ENCODE results near the gene NPLOC4.

DNA sequence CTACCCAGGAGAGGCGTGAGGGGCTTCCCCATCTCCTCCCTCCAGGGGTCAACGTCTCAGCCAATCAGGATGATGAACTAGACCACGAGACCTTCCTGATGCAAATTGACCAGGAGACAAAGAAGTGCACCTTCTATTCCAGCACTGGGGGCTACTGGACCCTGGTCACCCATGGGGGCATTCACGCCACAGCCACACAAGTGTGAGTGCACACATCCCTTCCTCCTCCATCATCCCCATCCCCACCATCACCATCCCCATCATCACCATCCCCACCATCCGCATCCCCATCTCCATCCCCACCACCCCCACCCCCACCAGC lies 101.9 kb downstream of the NPLOC4 start:
- TF ChIP-seq, protein P1, sequence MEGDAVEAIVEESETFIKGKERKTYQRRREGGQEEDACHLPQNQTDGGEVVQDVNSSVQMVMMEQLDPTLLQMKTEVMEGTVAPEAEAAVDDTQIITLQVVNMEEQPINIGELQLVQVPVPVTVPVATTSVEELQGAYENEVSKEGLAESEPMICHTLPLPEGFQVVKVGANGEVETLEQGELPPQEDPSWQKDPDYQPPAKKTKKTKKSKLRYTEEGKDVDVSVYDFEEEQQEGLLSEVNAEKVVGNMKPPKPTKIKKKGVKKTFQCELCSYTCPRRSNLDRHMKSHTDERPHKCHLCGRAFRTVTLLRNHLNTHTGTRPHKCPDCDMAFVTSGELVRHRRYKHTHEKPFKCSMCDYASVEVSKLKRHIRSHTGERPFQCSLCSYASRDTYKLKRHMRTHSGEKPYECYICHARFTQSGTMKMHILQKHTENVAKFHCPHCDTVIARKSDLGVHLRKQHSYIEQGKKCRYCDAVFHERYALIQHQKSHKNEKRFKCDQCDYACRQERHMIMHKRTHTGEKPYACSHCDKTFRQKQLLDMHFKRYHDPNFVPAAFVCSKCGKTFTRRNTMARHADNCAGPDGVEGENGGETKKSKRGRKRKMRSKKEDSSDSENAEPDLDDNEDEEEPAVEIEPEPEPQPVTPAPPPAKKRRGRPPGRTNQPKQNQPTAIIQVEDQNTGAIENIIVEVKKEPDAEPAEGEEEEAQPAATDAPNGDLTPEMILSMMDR (IDR thresholded peaks at IDR 0.05; ENCODE audit: insufficient read depth, low read length), result no peak
- no peak for TF ChIP-seq POLR2AphosphoS5 (IDR thresholded peaks at IDR 0.05; ENCODE audit: low read depth)
- TF ChIP-seq, protein P2, sequence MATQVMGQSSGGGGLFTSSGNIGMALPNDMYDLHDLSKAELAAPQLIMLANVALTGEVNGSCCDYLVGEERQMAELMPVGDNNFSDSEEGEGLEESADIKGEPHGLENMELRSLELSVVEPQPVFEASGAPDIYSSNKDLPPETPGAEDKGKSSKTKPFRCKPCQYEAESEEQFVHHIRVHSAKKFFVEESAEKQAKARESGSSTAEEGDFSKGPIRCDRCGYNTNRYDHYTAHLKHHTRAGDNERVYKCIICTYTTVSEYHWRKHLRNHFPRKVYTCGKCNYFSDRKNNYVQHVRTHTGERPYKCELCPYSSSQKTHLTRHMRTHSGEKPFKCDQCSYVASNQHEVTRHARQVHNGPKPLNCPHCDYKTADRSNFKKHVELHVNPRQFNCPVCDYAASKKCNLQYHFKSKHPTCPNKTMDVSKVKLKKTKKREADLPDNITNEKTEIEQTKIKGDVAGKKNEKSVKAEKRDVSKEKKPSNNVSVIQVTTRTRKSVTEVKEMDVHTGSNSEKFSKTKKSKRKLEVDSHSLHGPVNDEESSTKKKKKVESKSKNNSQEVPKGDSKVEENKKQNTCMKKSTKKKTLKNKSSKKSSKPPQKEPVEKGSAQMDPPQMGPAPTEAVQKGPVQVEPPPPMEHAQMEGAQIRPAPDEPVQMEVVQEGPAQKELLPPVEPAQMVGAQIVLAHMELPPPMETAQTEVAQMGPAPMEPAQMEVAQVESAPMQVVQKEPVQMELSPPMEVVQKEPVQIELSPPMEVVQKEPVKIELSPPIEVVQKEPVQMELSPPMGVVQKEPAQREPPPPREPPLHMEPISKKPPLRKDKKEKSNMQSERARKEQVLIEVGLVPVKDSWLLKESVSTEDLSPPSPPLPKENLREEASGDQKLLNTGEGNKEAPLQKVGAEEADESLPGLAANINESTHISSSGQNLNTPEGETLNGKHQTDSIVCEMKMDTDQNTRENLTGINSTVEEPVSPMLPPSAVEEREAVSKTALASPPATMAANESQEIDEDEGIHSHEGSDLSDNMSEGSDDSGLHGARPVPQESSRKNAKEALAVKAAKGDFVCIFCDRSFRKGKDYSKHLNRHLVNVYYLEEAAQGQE (IDR thresholded peaks at IDR 0.05; ENCODE audit: insufficient replicate concordance, low read depth), result no peak

Data from HL-60 (cell line).